Heart left ventricle (tissue), 16 donors: ENCODE measurements around the gene EIF2AK2. TPM values are rescaled to one million over a fixed set of nuclear protein-coding genes. Genes with fewer than 3 reads are reported as not detected.

ENCODE experiments used
- ATAC-seq, 4 donors: fragments of 200-7000 bp; cut with Tn5 transposase; one replicate each; pipeline ENCODE4 v1.9.1; 2020 to 2022; ENCODE audit warnings: moderate library complexity in 4 of 4, mild to moderate bottlenecking in 3 of 4, moderate number of reproducible peaks in 1 of 4
- DNase-seq, 5 donors: peaks; one replicate each; pipeline ENCODE4 v3.0.0-alpha.2; 2020
- H3K27ac ChIP-seq, 12 donors: fragments of 200-600 bp; sonication (generic) in 4 of 12; one replicate each; pipeline versions ENCODE4 v1.5.0 to v1.8.0; 2016 to 2022; ENCODE audit warnings: mild to moderate bottlenecking in 2 of 12
- H3K27me3 ChIP-seq, 9 donors: fragments of 200-600 bp; sonication (generic) in 2 of 9; one replicate each; pipeline versions ENCODE4 v1.5.1 to v1.8.0; 2016 to 2022; ENCODE audit warnings: mild to moderate bottlenecking in 3 of 9
- H3K36me3 ChIP-seq, 9 donors: fragments of 200-600 bp; sonication (generic) in 2 of 9; one replicate each; pipeline versions ENCODE4 v1.5.0 to v1.8.0; 2018 to 2022; ENCODE audit warnings: mild to moderate bottlenecking in 2 of 9
- H3K4me1 ChIP-seq, 12 donors: fragments of 200-600 bp; sonication (generic) in 4 of 12; one replicate each; pipeline versions ENCODE4 v1.5.0 to v1.8.0; 2016 to 2022; ENCODE audit warnings: mild to moderate bottlenecking in 3 of 12
- H3K4me3 ChIP-seq, 12 donors: fragments of 200-600 bp; sonication (generic) in 4 of 12; one replicate each; pipeline versions ENCODE4 v1.5.0 to v1.8.0; 2017 to 2022; ENCODE audit warnings: mild to moderate bottlenecking in 9 of 12, moderate library complexity in 4 of 12
- H3K9me3 ChIP-seq, 12 donors: fragments of 200-600 bp; sonication (generic) in 4 of 12; one replicate each; pipeline versions ENCODE4 v1.5.0 to v1.8.0; 2016 to 2022; ENCODE audit warnings: mild to moderate bottlenecking in 1 of 12
- CTCF ChIP-seq, 12 donors: fragments of 200-600 bp; sonication (generic) in 4 of 12; IDR thresholded peaks; one replicate each; pipeline versions ENCODE4 v1.5.0 to v1.8.0; 2018 to 2022; ENCODE audit warnings: antibody characterized with exemption in 12 of 12, mild to moderate bottlenecking in 5 of 12
- POLR2A ChIP-seq, 2 donors: fragments of 450-650 bp; IDR thresholded peaks; one replicate each; pipeline ENCODE4 v1.6.1; 2017; ENCODE audit warnings: antibody characterized with exemption in 2 of 2, mild to moderate bottlenecking in 2 of 2, moderate library complexity in 2 of 2
- WGBS, 4 donors: extraction: QIAGEN DNeasy Blood & Tissue Kit in 2 of 4; methylation state at CpG; one replicate each; pipeline versions ENCODE4 v1.1.5 to v1.1.7; 2013 to 2018; 5-methylcytosine and 5-hydroxymethylcytosine counted together
- intact Hi-C, 10 donors: fragments of 100-400 bp; cut with DNase I; formaldehyde crosslinking; loops; one replicate each; pipeline versions ENCODE4 v1.11.1 to v1.14.2; 2022
- polyA plus RNA-seq, 2 donors: library from polyadenylated mRNA; stranded (reverse); fragments of 200-250 nt; gene quantifications; one replicate each; pipeline ENCODE4 v1.2.3, GENCODE V29; 2013
- total RNA-seq, 9 donors: library from RNA; depleted of rRNA in 2 of 9; stranded (reverse); fragments of >200 nt in 2 of 9; fragmentation: NEBNext Ultra II Directional in 3 of 9; extraction: Animal tissue kit (Norgen Biotek cat#: 25700) in 3 of 9; gene quantifications; one replicate each; pipeline versions ENCODE4 v1.1.0 to v1.2.4, GENCODE V29; 2016 to 2023
- donor health status: ischemic (EF 13 %, LVEDD 7.1; RV severe dilation, severe dysfunction).
- donor health status: healthy with polysubstance abuse.
- donor health status: DM: no; HTN: yes; CAD: no.
- donor health status: DM: no; HTN: no; CAD: no.
- donor health status: ischemic (EF 25% LVEDD 6.9; RV normal size, moderate dysfunction).
- donor health status: ischemic (EF 25% LVEDD 5.7; RV mildly dilated, moderate dysfunction).
- donor health status: healthy.
- donor health status: DM: yes; HTN: yes; CAD: no.
- donor health status: ischemic (EF 35%, LVEDD 5.7; RV mildly dilated, moderate dysfunction).
- donor health status: nonischemic (EF 11% LVEDD 7.7; RV severe dilation, severe dysfunction).
- donor health status: DM: yes; HTN: yes; CAD: no.
- donor health status: PGD.
- donor health status: ischemic (EF 29% LVEDD 5.4; RV normal size, mild dysfunction).
- donor health status: nonischemic (EF 23%, LVEDD 6.1; RV moderate dilation, normal function).

EIF2AK2 gene
- total and polyA plus RNA-seq, 11 donors: 4.9 to 38.2 (median 19.2) TPM

GRCh38 chr2:37061776-37062175 lies 95.0 kb downstream of the EIF2AK2 start:
- H3K27ac ChIP-seq: peak overlapping the region in 5 of 12 donors; percentile 5 to 47 (median 13)
- H3K27me3 ChIP-seq: no peaks in the 10 kb centered on the region
- peaks cover 0 to 9% (median 0%) of the 10 kb centered on the region in 12 donors for H3K4me1 ChIP-seq
- H3K4me3 ChIP-seq: no peak overlapping the region
- ATAC-seq: peak in 3 of 4 donors; percentile 55 to 60 (median 58)
- no peak for DNase-seq
- 61 to 73% (median 67%) methylated on average over 5 of the region's 5 CpGs for WGBS, 4 donors
- H3K36me3 ChIP-seq: peaks cover 0 to 100% (median 97%) of the 10 kb centered on the region in 9 donors
- intact Hi-C loops: no loop called here
- H3K9me3 ChIP-seq: no peaks in the 10 kb centered on the region
- TF ChIP-seq CTCF (IDR thresholded peaks at IDR 0.05): no peak
- no peak for TF ChIP-seq POLR2A (IDR thresholded peaks at IDR 0.05)

- Histone ChIP-seq H3K27me3 (no peaks in the 10 kb centered on the region), H3K36me3 (peaks cover 0 to 100% (median 97%) of the 10 kb centered on the region in 9 donors), H3K27ac (peak overlapping the region in 4 of 12 donors; percentile 8 to 47 (median 20)), H3K9me3 (no peaks in the 10 kb centered on the region), H3K4me3 (no peak overlapping the region), H3K4me1 (peaks cover 0 to 9% (median 0%) of the 10 kb centered on the region in 12 donors)
- no peak for DNase-seq
- TF ChIP-seq CTCF (IDR thresholded peaks at IDR 0.05) (no peak), POLR2A (IDR thresholded peaks at IDR 0.05) (no peak)
- intact Hi-C loops: no loop called here
- no peak for ATAC-seq
Observed at GRCh38 chr2:37061013-37061711, 95.6 kb downstream of the EIF2AK2 start.

- TF ChIP-seq CTCF (IDR thresholded peaks at IDR 0.05) (no peak), POLR2A (IDR thresholded peaks at IDR 0.05) (no peak)
- Histone ChIP-seq H3K9me3 (no peaks in the 10 kb centered on the region), H3K36me3 (peaks cover 0 to 100% (median 97%) of the 10 kb centered on the region in 9 donors), H3K27me3 (no peaks in the 10 kb centered on the region), H3K4me3 (no peak overlapping the region), H3K4me1 (peaks cover 0 to 9% (median 0%) of the 10 kb centered on the region in 12 donors), H3K27ac (no peak overlapping the region)
- WGBS, 4 donors: 93 to 96% (median 94%) methylated on average over 7 of the region's 7 CpGs
- DNase-seq (no peak), ATAC-seq (no peak)
- intact Hi-C loops: no loop called here
Observed at GRCh38 chr2:37060446-37060845, 96.3 kb downstream of the EIF2AK2 start.

- no peaks in the 10 kb centered on the region for H3K9me3 ChIP-seq
- TF ChIP-seq CTCF (IDR thresholded peaks at IDR 0.05) (no peak), POLR2A (IDR thresholded peaks at IDR 0.05) (no peak)
- WGBS, 4 donors: 73 to 85% (median 80%) methylated on average over 3 of the region's 3 CpGs
- H3K4me3 ChIP-seq: no peak overlapping the region
- intact Hi-C loops: loop anchor here in 1 of 10 donors (10.0 kb wide), 1 partner anchor 175 kb away; no protein-coding TSS in a partner anchor
- ATAC-seq: no peak
- H3K27me3 ChIP-seq: no peaks in the 10 kb centered on the region
- peaks cover 0 to 100% (median 97%) of the 10 kb centered on the region in 9 donors for H3K36me3 ChIP-seq
- no peak for DNase-seq
- no peak overlapping the region for H3K27ac ChIP-seq
- H3K4me1 ChIP-seq: peaks cover 0 to 9% (median 0%) of the 10 kb centered on the region in 12 donors
Observed at GRCh38 chr2:37059841-37060240, 96.9 kb downstream of the EIF2AK2 start.
